Stomach smooth muscle (tissue), 2 donors: ENCODE data around the gene PTCD2.
"Not testable (repeated sequence)": the region's sequence is repeated elsewhere in the genome, so short reads cannot be mapped to it uniquely, and the experiment has no call there.

Experiments
- H3K27ac ChIP-seq: one replicate; pipeline ENCODE4 v1.7.0; 2013; ENCODE audit warnings: mild to moderate bottlenecking, low read length, inconsistent platforms
- H3K27me3 ChIP-seq, 2 donors: one replicate each; pipeline ENCODE4 v1.7.0; 2013; ENCODE audit warnings: low read length in 2 of 2; ENCODE audit not compliant: insufficient read depth in 2 of 2, control insufficient read depth in 1 of 2
- H3K36me3 ChIP-seq, 2 donors: one replicate each; pipeline ENCODE4 v1.7.0; 2013; ENCODE audit warnings: low read length in 2 of 2; ENCODE audit not compliant: control insufficient read depth in 2 of 2, insufficient read depth in 2 of 2
- H3K4me1 ChIP-seq: one replicate; pipeline ENCODE4 v1.7.0; 2013; ENCODE audit warnings: low read length; ENCODE audit not compliant: control insufficient read depth, insufficient read depth
- H3K4me3 ChIP-seq, 2 donors: one replicate each; pipeline ENCODE4 v1.7.0; 2013; ENCODE audit warnings: low read length in 2 of 2
- H3K9ac ChIP-seq, 2 donors: one replicate each; pipeline ENCODE4 v1.7.0; 2013; ENCODE audit warnings: low read length in 2 of 2, mild to moderate bottlenecking in 1 of 2
- H3K9me3 ChIP-seq, 2 donors: one replicate each; pipeline ENCODE4 v1.7.0; 2013; ENCODE audit warnings: low read length in 2 of 2; ENCODE audit not compliant: control insufficient read depth in 2 of 2
- donor health status: healthy.
- donor health status: Pancreatic carcinoma.

The PTCD2 gene

DNA sequence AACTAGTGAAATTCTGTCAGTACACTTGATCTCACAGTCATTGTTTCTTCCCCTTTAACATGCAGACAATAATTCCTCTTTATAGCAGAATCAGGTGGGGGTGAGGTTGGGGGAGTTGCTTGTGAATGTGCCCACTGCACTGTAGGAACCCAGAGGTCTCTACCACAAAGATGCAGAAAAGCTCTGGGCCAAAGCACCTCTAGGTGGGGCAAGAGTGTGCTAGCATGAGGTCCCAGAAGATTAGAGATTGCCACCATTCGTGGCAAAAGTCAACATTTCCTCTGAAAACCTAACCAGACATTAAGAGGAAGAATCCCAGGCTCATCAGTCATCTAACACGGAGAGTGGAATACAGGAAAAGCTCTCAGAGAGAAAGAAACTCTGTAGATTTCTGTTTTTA, 74.5 kb downstream of the PTCD2 start:
- Histone ChIP-seq H3K36me3 (no peaks in the 10 kb centered on the region), H3K27me3 (no peaks in the 10 kb centered on the region), H3K27ac (no peak overlapping the region), H3K9ac (no peak overlapping the region), H3K4me3 (no peak overlapping the region), H3K4me1 (peaks cover 11% of the 10 kb centered on the region), H3K9me3 (no peaks in the 10 kb centered on the region)

DNA sequence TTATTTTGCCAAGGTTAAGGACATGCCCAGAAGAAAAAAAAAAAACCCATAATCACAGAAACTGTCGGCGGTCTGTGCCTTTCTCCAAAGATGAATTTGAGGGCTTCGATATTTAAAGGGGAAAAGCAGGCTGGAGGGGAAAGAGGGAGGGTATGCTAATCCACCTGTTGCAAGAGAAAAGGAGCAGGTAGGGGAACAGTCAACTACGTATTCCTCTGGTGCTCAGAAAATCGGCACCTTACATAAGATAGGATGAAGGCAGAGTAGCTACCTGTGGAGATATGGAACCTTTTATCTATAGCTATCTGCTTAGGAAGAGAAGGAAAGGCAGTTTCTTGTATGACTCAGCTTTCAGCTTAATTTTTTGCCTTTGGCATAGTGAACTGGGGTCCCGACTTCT, 77.7 kb downstream of the PTCD2 start:
- H3K36me3 ChIP-seq = no peaks in the 10 kb centered on the region
- no peaks in the 10 kb centered on the region for H3K27me3 ChIP-seq
- H3K9ac ChIP-seq = no peak overlapping the region
- peaks cover 3 to 12% of the 10 kb centered on the region in 2 donors for H3K9me3 ChIP-seq
- no peak overlapping the region for H3K4me3 ChIP-seq
- no peak overlapping the region for H3K27ac ChIP-seq
- peaks cover under 1% of the 10 kb centered on the region for H3K4me1 ChIP-seq

DNA sequence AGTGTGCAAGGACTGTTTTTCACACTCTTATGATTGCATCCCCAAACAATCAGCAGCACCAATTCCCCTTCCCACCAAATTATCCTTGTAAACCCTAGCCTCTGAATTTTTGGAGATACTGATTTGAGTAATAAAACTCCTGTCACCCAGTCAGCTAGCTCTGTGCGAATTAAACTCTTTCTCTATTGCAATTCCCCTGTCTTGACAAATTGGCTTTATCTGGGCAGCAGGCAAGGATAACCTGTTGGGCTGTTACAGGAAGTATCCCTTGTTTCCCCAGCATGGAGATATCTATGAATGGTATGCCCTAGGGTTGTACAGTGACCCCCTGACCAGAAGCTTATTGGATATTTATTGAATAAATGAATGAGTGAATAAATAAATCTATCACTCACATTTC, 80.8 kb downstream of the PTCD2 start:
- Histone ChIP-seq H3K9ac (no peak overlapping the region), H3K36me3 (no peaks in the 10 kb centered on the region), H3K4me3 (no peak overlapping the region), H3K9me3 (peaks cover 3 to 12% of the 10 kb centered on the region in 2 donors), H3K27me3 (no peaks in the 10 kb centered on the region), H3K27ac (no peak overlapping the region), H3K4me1 (peaks cover 6% of the 10 kb centered on the region)

- Histone ChIP-seq H3K27me3 (no peaks in the 10 kb centered on the region), H3K36me3 (no peaks in the 10 kb centered on the region), H3K9ac (no peak overlapping the region), H3K4me1 (peaks cover 6% of the 10 kb centered on the region), H3K27ac (no peak overlapping the region), H3K4me3 (no peak overlapping the region), H3K9me3 (peaks cover 3 to 12% of the 10 kb centered on the region in 2 donors)
Measured at GRCh38 chr5:72402381-72402890, 82.3 kb downstream of the PTCD2 start.

- peaks cover 6% of the 10 kb centered on the region for H3K4me1 ChIP-seq
- no peaks in the 10 kb centered on the region for H3K27me3 ChIP-seq
- H3K27ac ChIP-seq = no peak overlapping the region
- H3K36me3 ChIP-seq = no peaks in the 10 kb centered on the region
- H3K9ac ChIP-seq = no peak overlapping the region
- no peak overlapping the region for H3K4me3 ChIP-seq
- H3K9me3 ChIP-seq = peaks cover 3 to 12% of the 10 kb centered on the region in 2 donors
Measured at GRCh38 chr5:72402959-72403628, 82.9 kb downstream of the PTCD2 start.

GRCh38 chr5:72404771-72405170, 84.6 kb downstream of the PTCD2 start:
- not testable (repeated sequence) for H3K4me1 ChIP-seq, H3K9ac ChIP-seq, H3K36me3 ChIP-seq, H3K27ac ChIP-seq, H3K27me3 ChIP-seq, H3K4me3 ChIP-seq
- H3K9me3 ChIP-seq = peaks cover 3 to 12% of the 10 kb centered on the region in 2 donors

GRCh38 chr5:72407078-72407477, 86.9 kb downstream of the PTCD2 start:
- no peaks in the 10 kb centered on the region for H3K9me3 ChIP-seq
- H3K27ac ChIP-seq = no peak overlapping the region
- H3K36me3 ChIP-seq = no peaks in the 10 kb centered on the region
- H3K4me3 ChIP-seq = no peak overlapping the region
- H3K4me1 ChIP-seq = peaks cover 6% of the 10 kb centered on the region
- H3K27me3 ChIP-seq = no peaks in the 10 kb centered on the region
- H3K9ac ChIP-seq = no peak overlapping the region

DNA sequence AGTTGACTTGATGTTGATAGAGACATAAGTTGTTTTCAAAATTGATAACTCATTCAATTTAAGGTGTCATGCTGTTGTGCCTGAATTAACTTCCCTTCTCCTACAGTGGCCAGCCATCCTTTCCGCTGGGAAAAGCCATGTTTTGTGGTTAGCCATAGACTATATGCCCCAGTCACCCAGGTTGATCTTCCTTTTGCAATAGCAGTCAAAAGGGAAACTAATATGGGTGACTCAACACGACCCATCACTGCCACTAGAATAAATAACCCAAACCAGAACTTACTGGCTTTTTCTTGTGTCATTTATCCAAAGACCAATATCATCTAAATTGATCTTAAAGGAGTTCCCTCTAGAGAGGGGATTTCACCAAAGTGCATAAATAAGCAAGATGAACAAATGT, 87.4 kb downstream of the PTCD2 start:
- no peak overlapping the region for H3K4me3 ChIP-seq
- H3K4me1 ChIP-seq = peaks cover 6% of the 10 kb centered on the region
- no peaks in the 10 kb centered on the region for H3K27me3 ChIP-seq
- H3K27ac ChIP-seq = no peak overlapping the region
- H3K36me3 ChIP-seq = no peaks in the 10 kb centered on the region
- no peak overlapping the region for H3K9ac ChIP-seq
- H3K9me3 ChIP-seq = no peaks in the 10 kb centered on the region

GRCh38 chr5:72408127-72408526, 88.0 kb downstream of the PTCD2 start:
- Histone ChIP-seq H3K9me3 (no peaks in the 10 kb centered on the region), H3K27ac (no peak overlapping the region), H3K9ac (no peak overlapping the region), H3K27me3 (no peaks in the 10 kb centered on the region), H3K4me1 (peaks cover 2% of the 10 kb centered on the region), H3K4me3 (no peak overlapping the region), H3K36me3 (no peaks in the 10 kb centered on the region)

DNA sequence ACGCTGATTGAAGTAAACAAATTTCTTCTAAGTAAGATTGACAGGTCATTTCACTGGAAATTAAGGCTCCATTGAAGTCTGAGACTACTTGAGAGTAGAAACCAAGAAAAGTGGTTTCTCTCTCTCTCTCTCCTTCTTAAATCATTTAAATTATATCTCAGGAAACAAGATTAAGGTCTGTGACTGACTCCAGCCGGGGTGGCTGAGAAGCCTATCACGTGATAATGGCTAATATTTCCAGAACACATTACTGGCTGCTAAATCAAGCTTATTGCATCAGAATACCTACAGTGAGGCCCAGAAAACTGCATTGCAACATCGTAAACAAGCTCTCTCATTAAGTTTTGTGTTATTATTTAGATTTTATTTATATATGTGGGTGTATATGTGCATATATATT, 88.4 kb downstream of the PTCD2 start:
- Histone ChIP-seq H3K27me3 (no peaks in the 10 kb centered on the region), H3K27ac (no peak overlapping the region), H3K9ac (no peak overlapping the region), H3K36me3 (no peaks in the 10 kb centered on the region), H3K9me3 (no peaks in the 10 kb centered on the region), H3K4me3 (no peak overlapping the region), H3K4me1 (no peaks in the 10 kb centered on the region)

DNA sequence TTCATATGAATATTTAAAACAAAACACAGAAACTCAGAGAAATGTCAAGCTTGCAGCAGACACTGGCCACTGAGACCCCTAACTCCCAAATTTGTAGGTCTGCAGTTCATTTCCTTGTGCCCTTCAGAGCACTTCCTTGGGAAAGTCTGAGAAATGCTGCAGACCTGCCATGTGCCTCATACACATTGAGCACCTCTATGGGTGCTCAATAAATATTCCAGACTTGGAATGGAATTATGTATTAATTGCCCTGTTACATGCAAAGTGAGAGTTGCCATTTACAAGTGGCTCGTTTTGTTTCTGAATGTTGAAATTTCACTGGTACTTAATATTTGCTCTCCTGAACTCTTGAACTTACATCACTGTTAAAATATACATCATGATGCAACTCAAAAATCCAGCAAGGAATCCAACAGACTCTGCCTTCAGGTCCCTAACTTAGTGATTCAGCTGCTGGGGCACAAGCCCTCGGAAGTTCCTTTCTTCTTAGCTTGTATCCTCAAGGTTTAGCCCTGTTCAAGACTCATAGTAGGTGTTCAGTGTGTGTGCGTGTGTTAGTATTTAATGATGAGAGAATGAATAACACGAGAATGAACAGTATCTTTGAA, 90.6 kb downstream of the PTCD2 start:
- Histone ChIP-seq H3K9ac (no peak overlapping the region), H3K27ac (no peak overlapping the region), H3K36me3 (no peaks in the 10 kb centered on the region), H3K9me3 (no peaks in the 10 kb centered on the region), H3K4me1 (no peaks in the 10 kb centered on the region), H3K4me3 (no peak overlapping the region), H3K27me3 (no peaks in the 10 kb centered on the region)
